Measurements from ENCODE around the gene MOB3C.

- no peak for TF ChIP-seq YY1 (IDR thresholded peaks at IDR 0.05; ENCODE audit: insufficient read depth, insufficient read length)
- TF ChIP-seq SUZ12 (IDR thresholded peaks at IDR 0.05; ENCODE audit: extremely low read depth, insufficient read depth, insufficient read length), result no peak
Observed at GRCh38 chr1:46647611-46648010, 31.0 kb upstream of the MOB3C start.
